ENCODE measurements around the gene OPCML. TPM values are rescaled to one million over a fixed set of nuclear protein-coding genes. Genes with fewer than 3 reads are reported as not detected.

The OPCML gene
- total and polyA plus RNA-seq, 2 of the 13 experiments (the other 11 are each of a cell fraction or from before 2014, with no cell fraction given), result not detected

GRCh38 chr11:132714859-132715440 lies 817.4 kb downstream of the OPCML start:
- Histone ChIP-seq H3K9ac (ENCODE audit: insufficient read depth, low read depth, low read length) (no peak overlapping the region), H3K9me3 (ENCODE audit: low read length) (peaks cover 52% of the 10 kb centered on the region), H3K27ac (ENCODE audit: extremely low read length, insufficient read depth, low read length) (no peak overlapping the region), H4K20me1 (ENCODE audit: insufficient read depth, low read length) (no peaks in the 10 kb centered on the region), H2AFZ (ENCODE audit: low read length) (no peak overlapping the region), H3K4me2 (ENCODE audit: low read depth, low read length) (no peak overlapping the region), H3K4me1 (ENCODE audit: insufficient read depth, low read length) (no peaks in the 10 kb centered on the region), H3K27me3 (ENCODE audit: control insufficient read depth in 1 of 2, insufficient read depth in 2 of 2, low read length in 2 of 2) (no peaks in the 10 kb centered on the region), H3K36me3 (replicated peaks in 1 of 2; ENCODE audit: control insufficient read depth in 1 of 2, insufficient read depth in 2 of 2, low read length in 2 of 2) (no peaks in the 10 kb centered on the region), H3K79me2 (ENCODE audit: insufficient read depth, low read length) (no peaks in the 10 kb centered on the region), H3K4me3 (replicated peaks in 1 of 3; ENCODE audit: insufficient read depth in 1 of 3, low read depth in 2 of 3, low read length in 3 of 3) (no peak overlapping the region)
- no TSS peak for BruUV-seq (replicated peaks)
- WGBS (ENCODE audit: low lambda C conversion rate), result 30% methylated on average over 4 of the region's 4 CpGs
- in situ Hi-C loops (cut with HindIII; ENCODE audit: extremely low pct_ligation_motif_present, low pct_unique_long_range_greater_than_20kb), result no loop called here
- ChIA-PET CTCF (ENCODE audit: low intra/inter-chr PET ratio, low total read pairs) (no interaction called here), POLR2A (no interaction called here)
- no peak for DNase-seq (ENCODE audit: low spot score)
- ATAC-seq, result no peak
- FAIRE-seq, result no peak
- intact Hi-C loops (cut with micrococcal nuclease; ENCODE audit: unreplicated experiment), result no loop called here
- TF ChIP-seq SRSF4 (IDR thresholded peaks at IDR 0.05; ENCODE audit: low read depth, low read length, poor library complexity, severe bottlenecking), result no peak
- no peak for TF ChIP-seq MEIS2 (CRISPR knock-in tag; IDR thresholded peaks at IDR 0.05)
- no peak for TF ChIP-seq BORCS8-MEF2B (CRISPR knock-in tag; IDR thresholded peaks at IDR 0.05)
- TF ChIP-seq, protein P1, sequence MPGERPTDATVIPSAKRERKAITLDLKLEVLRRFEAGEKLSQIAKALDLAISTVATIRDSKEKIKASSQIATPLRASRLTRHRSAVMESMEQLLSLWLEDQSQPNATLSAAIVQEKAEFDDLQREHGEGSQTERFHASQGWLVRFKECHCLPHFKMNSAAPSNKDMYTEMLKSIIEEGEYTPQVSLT (CRISPR knock-in tag; IDR thresholded peaks at IDR 0.05; ENCODE audit: borderline replicate concordance, low read depth), result no peak
- TF ChIP-seq NR2C2 (CRISPR knock-in tag; IDR thresholded peaks at IDR 0.05; ENCODE audit: borderline replicate concordance), result no peak
- no peak for TF ChIP-seq DNMT1 (CRISPR knock-in tag; IDR thresholded peaks at IDR 0.05)
- TF ChIP-seq ZSCAN20 (CRISPR knock-in tag; IDR thresholded peaks at IDR 0.05; ENCODE audit: borderline replicate concordance), result no peak
- TF ChIP-seq SP4 (CRISPR knock-in tag; IDR thresholded peaks at IDR 0.05), result no peak
- no peak for TF ChIP-seq ZFY (CRISPR knock-in tag; IDR thresholded peaks at IDR 0.05)
- no peak for TF ChIP-seq ZNF670 (CRISPR knock-in tag; IDR thresholded peaks at IDR 0.05; ENCODE audit: borderline replicate concordance)
- TF ChIP-seq, protein P2, sequence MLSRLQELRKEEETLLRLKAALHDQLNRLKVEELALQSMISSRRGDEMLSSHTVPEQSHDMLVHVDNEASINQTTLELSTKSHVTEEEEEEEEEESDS (CRISPR knock-in tag; IDR thresholded peaks at IDR 0.05; ENCODE audit: borderline replicate concordance), result no peak
- TF ChIP-seq NR3C1 (CRISPR knock-in tag; IDR thresholded peaks at IDR 0.05), result no peak
- TF ChIP-seq, protein P3, sequence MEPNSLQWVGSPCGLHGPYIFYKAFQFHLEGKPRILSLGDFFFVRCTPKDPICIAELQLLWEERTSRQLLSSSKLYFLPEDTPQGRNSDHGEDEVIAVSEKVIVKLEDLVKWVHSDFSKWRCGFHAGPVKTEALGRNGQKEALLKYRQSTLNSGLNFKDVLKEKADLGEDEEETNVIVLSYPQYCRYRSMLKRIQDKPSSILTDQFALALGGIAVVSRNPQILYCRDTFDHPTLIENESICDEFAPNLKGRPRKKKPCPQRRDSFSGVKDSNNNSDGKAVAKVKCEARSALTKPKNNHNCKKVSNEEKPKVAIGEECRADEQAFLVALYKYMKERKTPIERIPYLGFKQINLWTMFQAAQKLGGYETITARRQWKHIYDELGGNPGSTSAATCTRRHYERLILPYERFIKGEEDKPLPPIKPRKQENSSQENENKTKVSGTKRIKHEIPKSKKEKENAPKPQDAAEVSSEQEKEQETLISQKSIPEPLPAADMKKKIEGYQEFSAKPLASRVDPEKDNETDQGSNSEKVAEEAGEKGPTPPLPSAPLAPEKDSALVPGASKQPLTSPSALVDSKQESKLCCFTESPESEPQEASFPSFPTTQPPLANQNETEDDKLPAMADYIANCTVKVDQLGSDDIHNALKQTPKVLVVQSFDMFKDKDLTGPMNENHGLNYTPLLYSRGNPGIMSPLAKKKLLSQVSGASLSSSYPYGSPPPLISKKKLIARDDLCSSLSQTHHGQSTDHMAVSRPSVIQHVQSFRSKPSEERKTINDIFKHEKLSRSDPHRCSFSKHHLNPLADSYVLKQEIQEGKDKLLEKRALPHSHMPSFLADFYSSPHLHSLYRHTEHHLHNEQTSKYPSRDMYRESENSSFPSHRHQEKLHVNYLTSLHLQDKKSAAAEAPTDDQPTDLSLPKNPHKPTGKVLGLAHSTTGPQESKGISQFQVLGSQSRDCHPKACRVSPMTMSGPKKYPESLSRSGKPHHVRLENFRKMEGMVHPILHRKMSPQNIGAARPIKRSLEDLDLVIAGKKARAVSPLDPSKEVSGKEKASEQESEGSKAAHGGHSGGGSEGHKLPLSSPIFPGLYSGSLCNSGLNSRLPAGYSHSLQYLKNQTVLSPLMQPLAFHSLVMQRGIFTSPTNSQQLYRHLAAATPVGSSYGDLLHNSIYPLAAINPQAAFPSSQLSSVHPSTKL (CRISPR knock-in tag; IDR thresholded peaks at IDR 0.05), result no peak
- TF ChIP-seq, protein P4, sequence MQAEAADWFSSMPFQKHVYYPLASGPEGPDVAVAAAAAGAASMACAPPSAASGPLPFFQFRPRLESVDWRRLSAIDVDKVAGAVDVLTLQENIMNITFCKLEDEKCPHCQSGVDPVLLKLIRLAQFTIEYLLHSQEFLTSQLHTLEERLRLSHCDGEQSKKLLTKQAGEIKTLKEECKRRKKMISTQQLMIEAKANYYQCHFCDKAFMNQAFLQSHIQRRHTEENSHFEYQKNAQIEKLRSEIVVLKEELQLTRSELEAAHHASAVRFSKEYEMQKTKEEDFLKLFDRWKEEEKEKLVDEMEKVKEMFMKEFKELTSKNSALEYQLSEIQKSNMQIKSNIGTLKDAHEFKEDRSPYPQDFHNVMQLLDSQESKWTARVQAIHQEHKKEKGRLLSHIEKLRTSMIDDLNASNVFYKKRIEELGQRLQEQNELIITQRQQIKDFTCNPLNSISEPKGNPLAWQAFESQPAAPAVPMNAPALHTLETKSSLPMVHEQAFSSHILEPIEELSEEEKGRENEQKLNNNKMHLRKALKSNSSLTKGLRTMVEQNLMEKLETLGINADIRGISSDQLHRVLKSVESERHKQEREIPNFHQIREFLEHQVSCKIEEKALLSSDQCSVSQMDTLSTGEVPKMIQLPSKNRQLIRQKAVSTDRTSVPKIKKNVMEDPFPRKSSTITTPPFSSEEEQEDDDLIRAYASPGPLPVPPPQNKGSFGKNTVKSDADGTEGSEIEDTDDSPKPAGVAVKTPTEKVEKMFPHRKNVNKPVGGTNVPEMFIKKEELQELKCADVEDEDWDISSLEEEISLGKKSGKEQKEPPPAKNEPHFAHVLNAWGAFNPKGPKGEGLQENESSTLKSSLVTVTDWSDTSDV (CRISPR knock-in tag; IDR thresholded peaks at IDR 0.05), result no peak
- no peak for TF ChIP-seq ZNF724P (CRISPR knock-in tag; IDR thresholded peaks at IDR 0.05; ENCODE audit: borderline replicate concordance)
- no peak for TF ChIP-seq ZNF501 (CRISPR knock-in tag; IDR thresholded peaks at IDR 0.05)

Measured in HepG2 (cell line).